Measurements from ENCODE around the gene STARD10. TPM values are rescaled to one million over a fixed set of nuclear protein-coding genes. Genes with fewer than 3 reads are reported as not detected.

STARD10 gene
- total and polyA plus RNA-seq, 10 donors: 19.7 to 46.7 (median 27.9) TPM

GRCh38 chr11:72758690-72759389, 35.0 kb downstream of the STARD10 start:
- Histone ChIP-seq H3K4me3 (no peak overlapping the region), H3K27ac (peak overlapping the region in 3 of 8 donors; percentile 44 to 58 (median 45)), H3K4me1 (peaks cover 10 to 45% (median 22%) of the 10 kb centered on the region in 6 donors), H3K27me3 (replicated peaks in 1 of 7) (no peaks in the 10 kb centered on the region), H3K9me3 (no peaks in the 10 kb centered on the region), H3K36me3 (peaks cover 0 to 42% (median 0%) of the 10 kb centered on the region in 6 donors)
- TF ChIP-seq POLR2A (IDR thresholded peaks at IDR 0.05) (no peak), CTCF (IDR thresholded peaks at IDR 0.05 in 8 of 11, conservative IDR thresholded peaks at IDR 0.05 in 3 of 11) (no peak), POLR2AphosphoS5 (IDR thresholded peaks at IDR 0.05) (peak in 2 of 3 donors; percentile 57 to 63)
- DNase-seq: no peak
- 56 to 71% (median 63%) methylated on average over 17 of the region's 17 CpGs for WGBS, 5 donors
- intact Hi-C loops (cut with DNase I; ENCODE audit: low total_unique reads): no loop called here

GRCh38 chr11:72758304-72758689, 35.5 kb downstream of the STARD10 start:
- WGBS, 5 donors: 78 to 94% (median 83%) methylated on average over 7 of the region's 7 CpGs
- intact Hi-C loops (cut with DNase I; ENCODE audit: low total_unique reads): no loop called here

DNA sequence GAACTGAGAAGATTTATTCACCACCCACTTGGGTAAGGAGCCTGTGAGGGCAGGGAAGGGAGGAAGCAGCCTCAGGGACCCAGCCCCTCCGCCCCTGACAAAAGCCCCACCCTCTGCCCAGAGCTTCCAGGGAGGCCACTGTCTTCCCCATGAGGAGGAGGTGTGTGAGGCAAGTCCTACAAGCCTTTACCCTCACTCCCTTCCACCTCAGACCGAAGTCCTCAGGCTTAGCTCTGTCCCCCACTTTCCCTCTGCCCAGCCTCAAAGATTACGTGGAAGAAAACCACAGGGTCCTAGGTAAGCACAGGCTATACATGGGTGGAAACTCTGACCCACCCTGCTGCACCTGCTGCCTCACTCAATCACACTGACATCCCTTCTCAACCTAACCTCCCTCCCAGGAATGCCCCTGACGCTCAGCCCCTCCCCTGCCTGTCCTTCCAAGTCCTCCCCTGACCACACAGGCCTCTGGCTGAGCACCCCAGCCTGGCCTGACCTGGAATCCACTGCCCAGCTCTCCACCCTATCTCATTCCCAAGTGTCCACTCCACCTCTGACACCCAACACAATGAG, 38.0 kb downstream of the STARD10 start:
- Histone ChIP-seq H3K9me3 (no peaks in the 10 kb centered on the region), H3K4me1 (peaks cover 14 to 56% (median 34%) of the 10 kb centered on the region in 6 donors), H3K36me3 (peaks cover 0 to 42% (median 0%) of the 10 kb centered on the region in 6 donors), H3K4me3 (no peak overlapping the region), H3K27me3 (replicated peaks in 1 of 7) (no peaks in the 10 kb centered on the region), H3K27ac (no peak overlapping the region)
- intact Hi-C loops (cut with DNase I; ENCODE audit: low total_unique reads): no loop called here
- no peak for DNase-seq
- no peak for TF ChIP-seq POLR2A (IDR thresholded peaks at IDR 0.05)
- no peak for TF ChIP-seq CTCF (IDR thresholded peaks at IDR 0.05 in 8 of 11, conservative IDR thresholded peaks at IDR 0.05 in 3 of 11)
- no peak for TF ChIP-seq POLR2AphosphoS5 (IDR thresholded peaks at IDR 0.05)
- WGBS, 5 donors: 74 to 93% (median 90%) methylated on average over 3 to 4 of the region's 4 CpGs

More at GRCh38 chr11:72758304-72758689, 35.5 kb downstream of the STARD10 start:
- H3K27ac ChIP-seq: peak overlapping the region in 3 of 8 donors; percentile 3 to 58 (median 40)
- no peak for TF ChIP-seq POLR2AphosphoS5 (IDR thresholded peaks at IDR 0.05)
- no peak for TF ChIP-seq CTCF (IDR thresholded peaks at IDR 0.05 in 8 of 11, conservative IDR thresholded peaks at IDR 0.05 in 3 of 11)
- TF ChIP-seq POLR2A (IDR thresholded peaks at IDR 0.05): no peak
- no peak overlapping the region for H3K4me3 ChIP-seq
- H3K27me3 ChIP-seq (replicated peaks in 1 of 7): no peaks in the 10 kb centered on the region
- peaks cover 0 to 42% (median 0%) of the 10 kb centered on the region in 6 donors for H3K36me3 ChIP-seq
- H3K9me3 ChIP-seq: no peaks in the 10 kb centered on the region
- H3K4me1 ChIP-seq: peaks cover 6 to 45% (median 21%) of the 10 kb centered on the region in 6 donors
- no peak for DNase-seq

DNA sequence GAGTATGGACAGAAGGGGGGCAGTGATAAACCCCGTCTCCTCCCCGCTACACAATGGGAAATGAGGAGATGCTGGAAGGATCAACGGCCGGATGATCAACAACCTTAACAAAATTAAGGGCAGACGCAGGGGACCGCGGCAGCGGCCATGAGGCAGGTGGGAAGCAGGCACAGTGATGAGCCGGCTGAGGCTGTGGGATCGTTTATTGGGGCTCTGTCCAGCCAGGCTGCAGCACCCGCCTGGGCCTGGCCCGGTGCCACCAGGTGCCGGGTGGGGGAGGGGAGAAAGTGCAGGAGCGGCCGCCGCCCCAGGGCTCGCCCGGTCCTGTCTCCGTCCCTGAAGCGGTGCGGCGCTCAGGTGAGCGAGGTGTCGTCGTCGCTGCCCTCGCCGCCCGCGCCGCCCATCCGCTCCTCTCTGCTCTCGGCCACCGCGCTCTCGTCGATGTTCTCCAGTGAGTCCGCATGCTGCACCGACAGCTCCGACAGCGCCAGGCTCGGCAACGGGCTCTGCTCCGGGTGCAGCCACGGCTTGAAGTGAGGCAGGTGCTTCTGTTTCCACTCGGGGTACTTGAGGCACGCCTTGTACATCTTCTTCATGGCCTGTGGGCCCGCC, 39.2 kb downstream of the STARD10 start:
- H3K27ac ChIP-seq: no peak overlapping the region
- intact Hi-C loops (cut with DNase I; ENCODE audit: low total_unique reads): no loop called here
- WGBS, 5 donors: 91 to 97% (median 96%) methylated on average over 42 to 48 of the region's 48 CpGs
- peak in 1 of 3 donors; percentile 11 for TF ChIP-seq POLR2AphosphoS5 (IDR thresholded peaks at IDR 0.05)
- TF ChIP-seq CTCF (IDR thresholded peaks at IDR 0.05 in 8 of 11, conservative IDR thresholded peaks at IDR 0.05 in 3 of 11): no peak
- no peak overlapping the region for H3K4me3 ChIP-seq
- H3K27me3 ChIP-seq (replicated peaks in 1 of 7): no peaks in the 10 kb centered on the region
- DNase-seq: no peak
- peaks cover 14 to 64% (median 43%) of the 10 kb centered on the region in 6 donors for H3K4me1 ChIP-seq
- H3K9me3 ChIP-seq: no peaks in the 10 kb centered on the region
- peaks cover 0 to 42% (median 0%) of the 10 kb centered on the region in 6 donors for H3K36me3 ChIP-seq

Measured in spleen (tissue), 11 donors.